ENCODE measurements around the gene BAIAP3.

The BAIAP3 gene

DNA sequence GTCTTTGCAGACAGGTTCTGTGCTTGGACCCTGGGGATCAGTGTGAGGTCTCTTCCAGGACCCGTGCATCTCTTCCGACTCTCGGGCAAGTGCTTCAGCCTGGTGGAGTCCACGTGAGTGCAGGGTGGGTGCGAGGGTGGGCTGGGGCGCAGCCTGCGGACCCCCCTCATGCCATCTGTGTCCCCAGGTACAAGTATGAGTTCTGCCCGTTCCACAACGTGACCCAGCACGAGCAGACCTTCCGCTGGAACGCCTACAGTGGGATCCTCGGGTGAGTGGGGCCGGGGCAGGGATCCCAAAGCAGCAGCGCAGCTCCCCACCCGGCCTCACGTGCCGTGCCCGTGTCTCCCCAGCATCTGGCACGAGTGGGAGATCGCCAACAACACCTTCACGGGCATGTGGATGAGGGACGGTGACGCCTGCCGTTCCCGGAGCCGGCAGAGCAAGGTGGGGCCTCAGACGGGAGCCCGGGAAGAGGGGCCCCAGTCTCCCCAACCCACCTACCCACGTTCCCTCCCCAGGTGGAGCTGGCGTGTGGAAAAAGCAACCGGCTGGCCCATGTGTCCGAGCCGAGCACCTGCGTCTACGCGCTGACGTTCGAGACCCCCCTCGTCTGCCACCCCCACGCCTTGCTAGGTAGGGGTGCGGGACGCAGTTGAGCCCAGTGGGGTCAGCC lies 28.4 kb downstream of the BAIAP3 start:
- H3K4me3 Mint-ChIP-seq = no peak overlapping the region

GRCh38 chr16:1362807-1363206 lies 29.4 kb downstream of the BAIAP3 start:
- no peaks in the 10 kb centered on the region for H3K9me3 Mint-ChIP-seq
- H3K4me1 Mint-ChIP-seq = peaks cover 7% of the 10 kb centered on the region
- TF ChIP-seq CTCF (IDR thresholded peaks at IDR 0.05) = no peak
- H3K27me3 Mint-ChIP-seq (ENCODE audit: low read depth, poor library complexity) = no peaks in the 10 kb centered on the region
- peaks cover 13% of the 10 kb centered on the region for H3K36me3 Mint-ChIP-seq (ENCODE audit: low read depth)
- H3K4me3 Mint-ChIP-seq = no peak overlapping the region
- no peak for DNase-seq
- H3K27ac Mint-ChIP-seq = no peak overlapping the region

More for the DNA sequence above, 28.4 kb downstream of the BAIAP3 start:
- no peaks in the 10 kb centered on the region for H3K9me3 Mint-ChIP-seq
- no peak overlapping the region for H3K27ac Mint-ChIP-seq
- no peaks in the 10 kb centered on the region for H3K27me3 Mint-ChIP-seq (ENCODE audit: low read depth, poor library complexity)
- H3K36me3 Mint-ChIP-seq (ENCODE audit: low read depth) = peaks cover 13% of the 10 kb centered on the region
- DNase-seq = no peak
- TF ChIP-seq CTCF (IDR thresholded peaks at IDR 0.05) = no peak
- H3K4me1 Mint-ChIP-seq = peaks cover 7% of the 10 kb centered on the region

DNA sequence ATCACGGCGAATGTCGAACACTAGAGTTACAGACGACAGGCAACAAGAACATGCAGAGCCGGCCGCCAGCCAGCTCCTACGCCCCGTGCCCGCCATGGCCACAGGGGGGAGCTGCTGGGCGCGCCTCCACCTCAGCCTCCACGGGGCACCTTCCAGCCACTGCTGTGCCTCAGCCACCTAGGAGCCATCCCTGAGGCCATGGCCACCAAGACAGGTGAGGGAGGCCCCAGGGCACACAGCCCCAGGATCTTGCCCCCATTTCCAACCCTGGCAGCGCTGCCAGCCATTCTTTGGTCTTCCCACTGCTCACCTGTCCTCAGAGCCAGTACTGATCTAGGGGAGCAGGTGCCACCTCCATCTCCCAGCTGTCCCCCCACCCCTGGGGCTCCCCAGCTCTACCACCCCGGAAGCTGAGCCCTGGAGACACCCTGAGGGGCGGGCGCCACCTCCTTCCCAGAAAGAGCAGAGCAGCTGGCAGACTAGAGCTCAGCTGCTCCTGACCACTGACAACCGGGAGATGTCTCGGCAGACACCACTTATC lies 30.1 kb downstream of the BAIAP3 start:
- Mint-ChIP-seq H3K9me3 (no peaks in the 10 kb centered on the region), H3K27ac (peak overlapping the region; percentile 36), H3K27me3 (ENCODE audit: low read depth, poor library complexity) (no peaks in the 10 kb centered on the region), H3K4me1 (peaks cover 7% of the 10 kb centered on the region), H3K36me3 (ENCODE audit: low read depth) (peaks cover 13% of the 10 kb centered on the region), H3K4me3 (no peak overlapping the region)
- DNase-seq = peak; percentile 75
- TF ChIP-seq CTCF (IDR thresholded peaks at IDR 0.05) = peak; percentile 78

DNA sequence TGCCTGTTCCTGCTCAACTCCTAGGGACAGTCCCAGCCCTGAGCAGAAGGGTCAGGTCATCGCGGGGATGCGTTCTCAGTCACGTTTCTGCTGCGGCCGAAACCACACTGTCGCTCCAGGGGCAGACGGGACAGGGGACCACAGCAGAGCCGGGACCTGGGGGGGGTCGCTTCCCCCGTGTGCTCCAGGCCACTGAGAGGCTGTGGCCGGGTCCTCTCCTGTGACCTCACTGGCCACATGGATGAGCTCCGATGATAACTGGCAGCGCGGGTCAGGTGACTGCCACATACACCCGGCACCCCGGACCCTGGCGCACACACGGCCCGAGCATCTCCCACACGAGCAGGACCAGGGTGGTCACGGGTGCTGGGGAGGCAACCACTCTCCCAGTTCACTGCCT lies 31.1 kb downstream of the BAIAP3 start:
- Mint-ChIP-seq H3K27ac (no peak overlapping the region), H3K9me3 (no peaks in the 10 kb centered on the region), H3K27me3 (ENCODE audit: low read depth, poor library complexity) (no peaks in the 10 kb centered on the region), H3K4me3 (no peak overlapping the region), H3K36me3 (ENCODE audit: low read depth) (peaks cover 9% of the 10 kb centered on the region), H3K4me1 (peaks cover 7% of the 10 kb centered on the region)
- TF ChIP-seq CTCF (IDR thresholded peaks at IDR 0.05) = no peak
- no peak for DNase-seq

DNA sequence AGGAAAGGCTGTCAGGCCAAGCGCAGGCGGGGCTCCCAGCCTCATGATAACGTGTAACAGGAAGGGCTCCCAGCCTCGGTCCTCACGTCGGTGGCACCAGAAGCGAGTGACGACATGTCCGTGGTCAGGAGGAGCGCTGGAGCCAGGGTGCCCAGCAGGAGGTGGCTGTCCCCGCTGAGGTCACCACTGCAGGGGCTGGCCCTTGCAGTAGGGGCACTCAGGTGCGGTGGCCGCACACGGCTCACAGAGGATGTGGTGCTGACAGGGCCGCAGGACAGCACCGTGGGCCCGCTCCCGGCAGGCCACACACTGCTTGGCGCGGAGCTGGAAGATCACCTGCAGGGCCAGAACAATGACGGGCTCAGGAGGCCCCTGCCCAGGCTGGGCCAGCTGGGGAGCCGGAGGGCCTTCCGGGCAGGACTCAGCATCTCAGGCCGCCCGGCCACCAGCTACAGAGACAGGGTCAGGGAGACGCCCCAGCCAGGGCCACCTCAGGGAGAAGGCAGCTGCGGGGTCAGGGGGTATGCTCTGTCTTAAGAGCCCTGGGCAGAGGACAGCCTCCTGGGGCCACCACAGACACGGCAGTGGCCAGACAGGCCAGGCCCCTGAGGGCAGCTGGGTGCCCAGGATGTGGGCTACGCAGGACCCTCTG lies 32.7 kb downstream of the BAIAP3 start:
- Mint-ChIP-seq H3K27ac (no peak overlapping the region), H3K27me3 (ENCODE audit: low read depth, poor library complexity) (no peaks in the 10 kb centered on the region), H3K9me3 (no peaks in the 10 kb centered on the region)

More for the DNA sequence above, 32.7 kb downstream of the BAIAP3 start:
- no peak overlapping the region for H3K4me3 Mint-ChIP-seq
- no peak for DNase-seq
- peaks cover 7% of the 10 kb centered on the region for H3K4me1 Mint-ChIP-seq
- H3K36me3 Mint-ChIP-seq (ENCODE audit: low read depth) = peaks cover 8% of the 10 kb centered on the region
- no peak for TF ChIP-seq CTCF (IDR thresholded peaks at IDR 0.05)
